Measurements from ENCODE around the gene ERC2. TPM values are rescaled to one million over a fixed set of nuclear protein-coding genes. Genes with fewer than 3 reads are reported as not detected.
A peak's percentile ranks its signal among the peaks of the same experiment; 100 is the strongest.
"Not testable (repeated sequence)": the region's sequence is repeated elsewhere in the genome, so short reads cannot be mapped to it uniquely, and the experiment has no call there.

The ERC2 gene
- total RNA-seq, 2 donors from 2014 or later = 0.33 to 1.2 TPM

DNA sequence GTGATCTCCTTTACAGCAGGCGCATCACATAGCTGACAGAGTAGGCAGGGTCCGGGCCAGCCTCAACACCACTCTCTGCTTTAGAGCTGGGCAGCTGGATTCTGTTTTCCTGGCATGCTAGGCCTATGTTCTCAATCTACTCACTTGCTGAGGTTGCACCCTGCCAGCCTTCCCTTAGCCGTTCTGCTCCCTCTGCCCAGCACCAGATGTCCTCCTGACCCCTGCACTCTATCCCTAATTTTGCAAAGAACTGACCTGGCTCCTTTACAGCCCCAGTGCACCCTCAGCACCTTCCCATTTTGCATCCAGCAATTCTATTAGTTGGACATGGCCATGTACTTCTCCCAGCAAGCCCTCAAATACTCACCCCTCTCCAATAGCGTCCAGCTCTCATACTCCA, 609.5 kb downstream of the ERC2 start:
- peak in 1 of 2 donors; percentile 60 for ATAC-seq
- Mint-ChIP-seq H3K27ac (no peak overlapping the region), H3K4me1 (ENCODE audit: low read depth in 2 of 2) (no peaks in the 10 kb centered on the region), H3K27me3 (no peaks in the 10 kb centered on the region), H3K36me3 (no peaks in the 10 kb centered on the region), H3K4me3 (no peak overlapping the region), H3K9me3 (peaks cover 3% of the 10 kb centered on the region)
- DNase-seq (ENCODE audit: low spot score) = no peak

GRCh38 chr3:55858302-55858701, 610.0 kb downstream of the ERC2 start:
- H3K4me1 Mint-ChIP-seq (ENCODE audit: low read depth in 2 of 2) = no peaks in the 10 kb centered on the region
- no peak overlapping the region for H3K27ac Mint-ChIP-seq
- H3K4me3 Mint-ChIP-seq = no peak overlapping the region
- H3K9me3 Mint-ChIP-seq = peaks cover 3% of the 10 kb centered on the region
- no peak for DNase-seq (ENCODE audit: low spot score)
- H3K36me3 Mint-ChIP-seq = no peaks in the 10 kb centered on the region
- ATAC-seq = no peak
- no peaks in the 10 kb centered on the region for H3K27me3 Mint-ChIP-seq

DNA sequence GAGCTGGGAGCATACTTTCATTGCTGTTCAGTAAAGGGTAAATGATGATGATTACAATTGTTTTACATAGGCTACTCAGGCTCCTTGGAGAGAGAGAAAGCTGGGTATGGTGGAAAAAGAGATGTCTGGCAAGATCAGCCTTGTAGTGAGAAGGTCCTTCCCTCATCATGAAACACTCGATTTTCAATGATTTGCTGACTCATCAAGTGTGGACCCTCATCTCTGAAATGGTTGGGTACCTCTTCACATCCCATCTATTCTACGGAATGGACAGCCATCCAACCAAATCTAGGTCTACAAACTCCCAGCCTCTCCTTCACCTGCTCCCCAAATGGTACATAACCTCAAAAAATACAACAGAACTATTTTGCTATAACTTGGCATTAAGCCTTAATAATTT, 610.6 kb downstream of the ERC2 start:
- H3K4me1 Mint-ChIP-seq (ENCODE audit: low read depth in 2 of 2) = no peaks in the 10 kb centered on the region

DNA sequence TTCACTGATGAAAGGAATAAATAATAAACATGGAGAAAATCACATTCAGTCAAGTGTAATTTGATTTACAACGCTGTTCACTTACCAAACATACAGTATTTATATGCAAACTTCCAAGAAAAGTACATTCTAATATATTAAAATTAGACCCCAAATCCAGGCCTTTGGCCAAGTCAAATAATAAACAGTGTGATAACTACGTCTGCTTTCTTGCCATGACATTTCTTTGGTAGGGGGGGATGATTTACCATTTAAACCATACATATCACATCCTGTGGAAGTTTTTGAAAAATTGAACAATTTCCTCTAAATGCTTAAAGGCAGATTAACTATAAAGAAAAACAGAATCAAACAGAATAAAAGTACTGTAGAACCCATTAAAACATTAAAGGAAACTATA, 613.0 kb downstream of the ERC2 start:
- H3K9me3 Mint-ChIP-seq = peaks cover 3% of the 10 kb centered on the region
- ATAC-seq (no peak), DNase-seq (ENCODE audit: low spot score) (no peak)
- H3K27ac Mint-ChIP-seq = no peak overlapping the region
- H3K27me3 Mint-ChIP-seq = no peaks in the 10 kb centered on the region
- H3K36me3 Mint-ChIP-seq = no peaks in the 10 kb centered on the region
- no peak overlapping the region for H3K4me3 Mint-ChIP-seq
- no peaks in the 10 kb centered on the region for H3K4me1 Mint-ChIP-seq (ENCODE audit: low read depth in 2 of 2)

More for the DNA sequence above, 610.6 kb downstream of the ERC2 start:
- Mint-ChIP-seq H3K9me3 (peaks cover 3% of the 10 kb centered on the region), H3K4me3 (no peak overlapping the region), H3K27me3 (no peaks in the 10 kb centered on the region), H3K27ac (no peak overlapping the region), H3K36me3 (no peaks in the 10 kb centered on the region)
- DNase-seq (ENCODE audit: low spot score) = no peak
- no peak for ATAC-seq

DNA sequence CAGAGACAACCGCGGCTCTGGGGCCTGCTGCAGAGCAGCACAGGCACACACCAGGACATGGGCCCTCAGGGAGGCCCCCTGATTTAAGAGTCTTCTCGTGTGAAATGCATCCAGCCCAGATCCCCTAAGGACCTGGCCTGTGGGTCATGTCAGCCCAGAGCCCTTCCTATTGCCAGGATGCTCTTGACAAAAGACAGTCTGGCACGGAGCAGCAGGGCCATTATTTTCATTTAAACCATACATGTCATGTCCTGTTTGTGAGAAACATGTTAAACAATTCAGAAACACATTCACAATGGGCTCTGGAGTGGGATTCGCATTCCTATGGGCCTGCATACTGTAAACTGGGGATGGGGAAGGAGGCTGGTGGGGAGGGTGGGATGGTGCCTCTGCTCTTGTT, 613.8 kb downstream of the ERC2 start:
- no peak overlapping the region for H3K4me3 Mint-ChIP-seq
- no peaks in the 10 kb centered on the region for H3K36me3 Mint-ChIP-seq
- H3K27ac Mint-ChIP-seq = no peak overlapping the region
- H3K27me3 Mint-ChIP-seq = no peaks in the 10 kb centered on the region
- H3K4me1 Mint-ChIP-seq (ENCODE audit: low read depth in 2 of 2) = no peaks in the 10 kb centered on the region
- ATAC-seq (no peak), DNase-seq (ENCODE audit: low spot score) (no peak)
- H3K9me3 Mint-ChIP-seq = peaks cover 3% of the 10 kb centered on the region

- Mint-ChIP-seq H3K27ac (no peak overlapping the region), H3K4me1 (ENCODE audit: low read depth in 2 of 2) (no peaks in the 10 kb centered on the region), H3K9me3 (peaks cover 8% of the 10 kb centered on the region), H3K36me3 (no peaks in the 10 kb centered on the region), H3K27me3 (no peaks in the 10 kb centered on the region), H3K4me3 (no peak overlapping the region)
- ATAC-seq = no peak
- DNase-seq (ENCODE audit: low spot score) = no peak
Observed at GRCh38 chr3:55852326-55852725, 615.9 kb downstream of the ERC2 start.

GRCh38 chr3:55842204-55842603, 626.1 kb downstream of the ERC2 start:
- Mint-ChIP-seq H3K36me3 (no peaks in the 10 kb centered on the region), H3K27ac (no peak overlapping the region), H3K27me3 (no peaks in the 10 kb centered on the region), H3K4me3 (no peak overlapping the region), H3K4me1 (ENCODE audit: low read depth in 2 of 2) (no peaks in the 10 kb centered on the region), H3K9me3 (peaks cover 14% of the 10 kb centered on the region)
- no peak for DNase-seq (ENCODE audit: low spot score)
- no peak for ATAC-seq

- not testable (repeated sequence) for DNase-seq (ENCODE audit: low spot score); H3K27me3 Mint-ChIP-seq; H3K4me1 Mint-ChIP-seq (ENCODE audit: low read depth in 2 of 2); H3K4me3 Mint-ChIP-seq; H3K36me3 Mint-ChIP-seq; H3K27ac Mint-ChIP-seq; H3K9me3 Mint-ChIP-seq; ATAC-seq
Observed at GRCh38 chr3:55831876-55832275, 636.4 kb downstream of the ERC2 start.

- Mint-ChIP-seq H3K9me3 (no peaks in the 10 kb centered on the region), H3K4me1 (ENCODE audit: low read depth in 2 of 2) (no peaks in the 10 kb centered on the region), H3K36me3 (no peaks in the 10 kb centered on the region), H3K4me3 (no peak overlapping the region), H3K27ac (no peak overlapping the region), H3K27me3 (no peaks in the 10 kb centered on the region)
- ATAC-seq (no peak), DNase-seq (ENCODE audit: low spot score) (no peak)
Observed at GRCh38 chr3:55828712-55829111, 639.6 kb downstream of the ERC2 start.

GRCh38 chr3:55827786-55828185, 640.5 kb downstream of the ERC2 start:
- Mint-ChIP-seq H3K4me1 (ENCODE audit: low read depth in 2 of 2) (no peaks in the 10 kb centered on the region), H3K27me3 (no peaks in the 10 kb centered on the region), H3K27ac (no peak overlapping the region), H3K4me3 (no peak overlapping the region), H3K36me3 (no peaks in the 10 kb centered on the region), H3K9me3 (no peaks in the 10 kb centered on the region)
- ATAC-seq = no peak
- DNase-seq (ENCODE audit: low spot score) = no peak

- Mint-ChIP-seq H3K27me3 (no peaks in the 10 kb centered on the region), H3K4me1 (ENCODE audit: low read depth in 2 of 2) (no peaks in the 10 kb centered on the region), H3K4me3 (no peak overlapping the region), H3K36me3 (no peaks in the 10 kb centered on the region), H3K27ac (no peak overlapping the region), H3K9me3 (no peaks in the 10 kb centered on the region)
- ATAC-seq (no peak), DNase-seq (ENCODE audit: low spot score) (no peak)
Observed at GRCh38 chr3:55826731-55827496, 641.4 kb downstream of the ERC2 start.

DNA sequence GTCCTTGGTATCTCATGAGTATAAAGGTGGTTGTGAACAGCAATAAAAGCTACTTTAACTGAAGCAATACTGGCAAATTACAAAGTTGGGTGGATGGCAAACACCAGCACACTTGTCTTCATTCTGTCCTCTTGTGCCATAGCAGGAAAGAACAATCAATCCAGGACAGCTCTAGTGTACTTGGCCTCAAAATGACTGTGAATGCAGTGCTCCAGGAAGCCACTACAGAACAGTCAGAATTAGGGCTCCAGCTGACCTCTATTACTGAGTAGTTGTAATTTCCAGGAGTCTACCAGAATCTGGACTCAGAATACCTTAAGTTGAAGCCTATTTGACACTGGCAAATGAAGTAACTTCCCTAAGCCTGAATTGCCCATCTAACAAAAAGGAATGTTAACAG, 642.2 kb downstream of the ERC2 start:
- DNase-seq (ENCODE audit: low spot score) = no peak
- Mint-ChIP-seq H3K4me1 (ENCODE audit: low read depth in 2 of 2) (no peaks in the 10 kb centered on the region), H3K9me3 (no peaks in the 10 kb centered on the region), H3K27ac (no peak overlapping the region), H3K36me3 (no peaks in the 10 kb centered on the region), H3K4me3 (no peak overlapping the region), H3K27me3 (no peaks in the 10 kb centered on the region)
- ATAC-seq = no peak

DNA sequence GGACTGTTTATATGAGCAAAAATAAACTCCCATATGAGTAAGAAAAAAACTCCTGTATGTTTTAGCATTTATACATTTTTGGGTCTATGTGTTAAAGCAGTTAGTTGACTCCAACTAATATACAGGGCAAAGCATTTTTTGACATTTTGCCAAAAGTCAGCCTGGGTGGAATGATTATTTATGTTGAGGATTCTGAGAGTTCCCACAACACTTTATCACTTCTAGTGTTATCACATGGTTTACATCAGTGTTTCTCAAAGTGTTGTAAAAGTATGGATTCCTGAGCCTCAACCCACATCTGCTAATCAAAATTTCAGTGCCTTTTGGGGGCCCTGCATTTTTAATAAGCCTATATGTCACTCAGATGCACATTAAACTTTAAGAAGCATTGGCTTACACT, 643.9 kb downstream of the ERC2 start:
- H3K27me3 Mint-ChIP-seq = no peaks in the 10 kb centered on the region
- H3K36me3 Mint-ChIP-seq = no peaks in the 10 kb centered on the region
- ATAC-seq (no peak), DNase-seq (ENCODE audit: low spot score) (no peak)
- no peak overlapping the region for H3K4me3 Mint-ChIP-seq
- H3K9me3 Mint-ChIP-seq = peaks cover 5% of the 10 kb centered on the region
- no peaks in the 10 kb centered on the region for H3K4me1 Mint-ChIP-seq (ENCODE audit: low read depth in 2 of 2)
- no peak overlapping the region for H3K27ac Mint-ChIP-seq

GRCh38 chr3:55823829-55824228, 644.4 kb downstream of the ERC2 start:
- Mint-ChIP-seq H3K27me3 (no peaks in the 10 kb centered on the region), H3K36me3 (no peaks in the 10 kb centered on the region), H3K4me3 (no peak overlapping the region), H3K9me3 (peaks cover 5% of the 10 kb centered on the region), H3K4me1 (ENCODE audit: low read depth in 2 of 2) (no peaks in the 10 kb centered on the region), H3K27ac (no peak overlapping the region)
- DNase-seq (ENCODE audit: low spot score) (no peak), ATAC-seq (no peak)

DNA sequence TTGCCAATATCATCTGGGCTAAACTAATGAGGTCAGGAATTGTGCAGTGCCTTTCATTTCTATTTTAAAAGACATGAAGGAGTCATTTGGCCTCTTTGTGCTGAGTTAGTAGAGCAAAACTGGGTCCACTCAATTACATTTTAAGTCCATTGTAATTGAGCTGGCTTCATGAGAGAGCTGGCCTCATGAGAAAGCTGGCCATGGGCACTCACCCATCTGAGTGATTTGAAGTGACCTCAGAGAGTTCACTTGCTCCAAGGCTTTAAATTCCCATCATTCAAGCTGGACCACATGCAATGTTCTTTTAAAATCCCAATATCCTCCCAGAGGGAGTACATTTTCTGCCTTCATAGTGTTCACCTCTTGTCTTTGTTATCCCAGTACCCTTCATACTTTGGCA, 645.3 kb downstream of the ERC2 start:
- H3K4me3 Mint-ChIP-seq = no peak overlapping the region
- H3K27me3 Mint-ChIP-seq = no peaks in the 10 kb centered on the region
- no peaks in the 10 kb centered on the region for H3K36me3 Mint-ChIP-seq
- no peak for DNase-seq (ENCODE audit: low spot score)
- H3K9me3 Mint-ChIP-seq = peaks cover 5% of the 10 kb centered on the region
- ATAC-seq = no peak
- no peak overlapping the region for H3K27ac Mint-ChIP-seq
- no peaks in the 10 kb centered on the region for H3K4me1 Mint-ChIP-seq (ENCODE audit: low read depth in 2 of 2)
